SKM-1 treated with dmso at 0.1 percent for 144 hours (cell line): Measurements from ENCODE around the gene VPS4B.
"Not testable (repeated sequence)": the region's sequence is repeated elsewhere in the genome, so short reads cannot be mapped to it uniquely, and the experiment has no call there.

Experiments
- DNase-seq: peaks from one replicate; lab custom pipeline; 2025; ENCODE audit not compliant: unreplicated experiment; lab: John Stamatoyannopoulos, UW

The VPS4B gene

DNA sequence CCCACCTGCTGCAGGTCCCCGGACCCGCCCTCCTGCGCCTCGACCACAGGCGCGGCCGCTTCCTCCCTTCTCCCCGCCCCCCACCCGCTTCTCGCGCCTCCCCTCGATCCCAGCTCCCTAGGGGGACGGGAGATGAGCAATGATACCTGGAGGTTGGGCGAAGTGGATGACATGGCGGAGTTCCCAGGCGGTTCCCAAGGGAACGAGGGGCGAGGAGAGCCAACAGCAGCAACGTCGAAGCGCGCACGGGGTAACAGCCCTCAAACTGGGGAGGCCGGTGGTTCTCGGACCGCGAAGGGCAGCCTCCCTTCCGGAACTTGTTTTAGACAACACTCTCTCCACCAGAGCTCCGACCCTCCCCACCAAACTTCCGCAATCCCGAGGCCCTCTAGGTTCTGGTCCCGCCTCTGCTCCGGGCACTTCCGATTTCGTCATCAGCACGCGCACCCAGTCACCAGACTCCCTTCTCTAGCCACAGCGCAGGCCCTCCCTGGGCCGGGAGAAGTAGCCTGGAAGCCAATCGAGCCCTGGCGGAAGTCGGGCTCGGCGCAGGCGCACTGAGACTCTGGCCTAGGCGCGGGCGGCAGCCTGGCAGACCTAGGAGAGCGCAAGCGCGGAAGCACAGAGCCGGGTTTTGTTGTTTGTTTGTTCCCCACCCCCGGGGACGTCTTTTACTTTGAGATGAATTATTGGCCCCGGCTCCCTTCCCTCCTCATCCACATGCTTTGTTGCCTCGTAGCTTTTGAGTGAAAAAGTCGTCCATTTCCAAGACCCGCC, at the start of gene VPS4B:
Gene VPS4B (minus strand): TSS at position 390 of the 777 bp plus-strand sequence. CDS start 217 bp downstream, at position 173.
- DNase-seq: peak; percentile 98

DNA sequence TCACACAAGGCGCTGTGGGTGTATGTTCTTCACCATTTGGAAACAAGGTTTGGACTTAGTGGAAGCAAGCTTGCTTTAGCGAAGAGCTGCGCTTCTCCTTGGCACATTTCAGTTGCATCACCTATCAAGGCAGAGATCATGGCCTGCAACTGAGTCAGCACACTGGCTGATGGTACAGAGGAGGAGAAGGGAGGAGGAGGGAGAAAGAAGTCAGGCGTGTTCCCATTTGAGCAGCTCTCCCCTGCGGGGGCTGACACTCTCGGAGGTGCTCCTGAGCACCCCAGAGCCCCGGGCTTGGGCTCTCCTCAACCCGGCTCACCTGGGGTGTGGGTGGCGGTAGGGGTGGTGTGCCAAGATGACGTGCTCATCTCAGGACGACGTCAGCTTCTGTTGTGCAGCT, 48.5 kb upstream of the VPS4B start:
- DNase-seq: no peak

DNA sequence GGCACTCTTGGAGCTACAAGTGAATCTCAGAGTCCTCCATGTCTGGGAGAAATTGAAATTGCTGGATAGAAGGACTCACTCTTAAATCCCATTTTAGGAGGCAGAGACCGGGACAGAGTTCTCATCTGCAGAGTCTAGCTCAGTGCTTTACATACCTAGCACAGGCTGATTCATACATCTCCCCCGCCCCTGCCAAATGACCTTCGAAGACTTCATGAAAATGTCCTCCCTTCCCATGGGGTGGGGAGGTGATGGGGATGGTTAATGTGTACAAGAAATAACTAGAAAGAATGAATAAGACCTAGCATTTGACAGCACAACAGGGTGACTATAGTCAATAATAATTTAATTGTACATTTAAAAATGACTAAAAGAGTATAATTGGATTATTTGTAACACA, 46.3 kb upstream of the VPS4B start:
- no peak for DNase-seq

DNA sequence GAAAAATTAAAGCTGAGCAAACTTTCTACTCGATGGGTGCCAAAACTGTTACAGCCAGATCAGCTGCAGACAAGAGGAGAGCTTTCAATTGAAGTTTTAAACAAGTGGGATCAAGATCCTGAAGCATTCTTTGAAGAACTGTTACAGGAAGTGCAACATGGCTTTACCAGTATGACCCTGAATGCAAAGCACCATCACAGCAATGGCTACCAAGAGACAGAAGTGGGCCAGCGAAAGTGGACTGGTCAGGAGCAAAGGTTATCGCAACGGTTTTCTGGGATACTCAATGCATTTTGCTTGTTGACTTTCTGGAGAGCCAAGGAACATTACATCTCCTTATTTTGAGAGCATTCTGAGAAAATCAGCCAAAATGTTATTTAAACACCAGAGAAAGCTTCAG, 45.4 kb upstream of the VPS4B start:
- no peak for DNase-seq

DNA sequence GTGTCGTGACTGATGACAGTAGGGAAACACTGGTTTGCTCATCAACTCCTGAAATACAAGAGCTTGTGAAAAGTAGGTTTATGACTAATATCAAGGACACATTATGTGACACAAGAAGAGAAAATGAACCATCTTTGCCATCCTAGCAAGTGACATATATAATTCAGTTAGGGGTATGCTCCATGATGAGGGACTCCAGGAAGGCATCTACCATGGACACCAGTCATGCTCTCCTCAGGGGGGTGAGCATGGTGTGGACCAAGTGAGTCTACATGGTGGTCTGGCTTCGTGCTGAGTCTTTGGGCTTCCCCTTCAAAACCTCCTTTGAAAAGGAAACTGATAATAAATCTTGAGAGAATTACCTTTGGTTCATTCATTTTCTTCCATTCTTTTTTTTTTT, 42.8 kb upstream of the VPS4B start:
- no peak for DNase-seq

DNA sequence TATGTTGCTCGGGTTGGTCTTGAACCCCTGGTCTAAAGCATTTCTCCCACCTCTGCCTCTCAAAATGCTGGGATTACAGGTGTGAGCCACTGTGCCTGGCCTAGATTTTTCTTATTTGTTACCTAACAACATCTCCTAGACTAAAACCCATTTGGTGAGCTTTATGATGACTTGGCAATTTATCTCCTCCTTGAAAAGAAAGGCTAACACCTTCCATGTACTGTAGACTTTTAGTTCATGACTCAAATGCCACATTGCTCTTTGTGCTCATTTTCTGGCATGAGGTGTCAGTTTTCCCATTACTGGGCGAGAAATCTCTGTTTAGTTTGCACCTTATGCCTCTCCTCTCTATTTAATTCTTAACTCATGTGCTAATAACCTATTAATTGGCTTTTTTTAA, 42.2 kb upstream of the VPS4B start:
- no peak for DNase-seq

DNA sequence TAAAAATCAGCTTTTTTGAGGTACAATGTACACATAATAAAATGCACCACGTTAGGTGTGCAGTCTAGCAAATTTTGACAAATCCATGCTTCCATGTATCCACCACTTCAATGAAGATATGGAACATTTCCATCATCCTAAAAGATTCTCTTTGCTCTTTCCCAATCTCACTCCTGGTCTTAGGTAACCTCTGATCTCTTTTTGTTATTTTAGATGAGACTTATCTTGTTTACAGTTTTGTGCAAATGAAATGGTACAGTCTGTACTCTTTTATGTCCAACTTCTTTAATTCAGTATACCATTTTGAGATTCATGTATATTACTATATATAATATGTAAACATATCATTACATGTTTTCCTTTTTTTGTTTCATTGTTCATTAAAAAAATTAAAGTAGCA, 38.1 kb upstream of the VPS4B start:
- DNase-seq: no peak

DNA sequence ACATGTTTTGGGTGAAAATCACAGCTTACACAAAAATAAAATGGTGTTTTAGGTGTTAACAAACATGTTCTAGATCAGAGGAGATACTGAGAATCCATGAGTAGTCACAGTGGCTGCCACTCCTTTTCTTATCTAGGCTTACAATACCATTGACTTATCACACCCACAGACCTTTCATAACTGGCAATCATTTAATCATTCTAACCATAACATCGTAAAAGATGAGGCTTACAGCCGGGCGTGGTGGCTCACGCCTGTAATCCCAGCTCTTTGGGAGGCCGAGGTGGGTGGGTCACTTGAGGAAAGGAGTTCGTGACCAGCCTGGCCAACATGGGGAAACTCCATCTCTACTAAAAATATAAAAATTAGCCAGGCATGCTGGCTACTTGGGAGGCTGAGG, 35.7 kb upstream of the VPS4B start:
- no peak for DNase-seq

DNA sequence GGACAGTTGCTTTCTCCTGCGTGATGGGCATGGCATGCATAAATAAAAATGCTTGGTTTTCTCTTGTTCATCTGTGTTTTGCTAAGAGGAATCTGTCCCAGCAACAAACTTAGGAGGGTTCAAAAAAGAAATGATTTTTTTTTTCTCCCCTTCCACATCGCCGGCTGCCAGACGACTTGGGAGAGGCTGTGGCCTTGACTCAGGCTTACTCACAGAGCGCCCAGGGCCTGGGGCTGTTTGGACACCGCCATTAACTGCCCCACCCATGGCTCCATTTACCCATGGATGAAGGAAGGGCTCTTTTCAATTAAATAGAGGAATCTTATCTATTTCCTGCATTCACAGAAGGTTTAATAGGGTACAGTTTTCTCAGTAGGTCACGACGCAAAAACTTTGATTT, 32.2 kb upstream of the VPS4B start:
- DNase-seq: no peak

DNA sequence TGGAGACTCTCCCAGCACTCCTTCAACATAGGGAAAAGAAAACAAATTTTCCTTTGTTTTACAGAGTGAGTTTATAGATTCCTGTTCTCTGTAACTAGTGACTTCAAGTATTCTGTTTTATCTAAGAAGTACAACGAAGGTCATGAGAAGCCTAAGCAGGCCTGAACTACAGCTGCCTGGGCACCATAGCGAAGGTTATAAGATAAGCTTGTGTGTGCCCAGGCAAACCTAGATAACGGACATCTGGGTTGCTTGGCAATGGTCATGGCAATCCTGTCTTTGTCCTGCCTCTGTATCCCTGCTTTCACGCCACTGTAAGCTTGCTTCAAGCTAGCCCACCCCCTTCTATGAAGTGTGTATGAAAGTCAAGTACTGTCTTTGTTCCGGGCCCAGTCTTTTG, 30.5 kb upstream of the VPS4B start:
- DNase-seq: not testable (repeated sequence)

DNA sequence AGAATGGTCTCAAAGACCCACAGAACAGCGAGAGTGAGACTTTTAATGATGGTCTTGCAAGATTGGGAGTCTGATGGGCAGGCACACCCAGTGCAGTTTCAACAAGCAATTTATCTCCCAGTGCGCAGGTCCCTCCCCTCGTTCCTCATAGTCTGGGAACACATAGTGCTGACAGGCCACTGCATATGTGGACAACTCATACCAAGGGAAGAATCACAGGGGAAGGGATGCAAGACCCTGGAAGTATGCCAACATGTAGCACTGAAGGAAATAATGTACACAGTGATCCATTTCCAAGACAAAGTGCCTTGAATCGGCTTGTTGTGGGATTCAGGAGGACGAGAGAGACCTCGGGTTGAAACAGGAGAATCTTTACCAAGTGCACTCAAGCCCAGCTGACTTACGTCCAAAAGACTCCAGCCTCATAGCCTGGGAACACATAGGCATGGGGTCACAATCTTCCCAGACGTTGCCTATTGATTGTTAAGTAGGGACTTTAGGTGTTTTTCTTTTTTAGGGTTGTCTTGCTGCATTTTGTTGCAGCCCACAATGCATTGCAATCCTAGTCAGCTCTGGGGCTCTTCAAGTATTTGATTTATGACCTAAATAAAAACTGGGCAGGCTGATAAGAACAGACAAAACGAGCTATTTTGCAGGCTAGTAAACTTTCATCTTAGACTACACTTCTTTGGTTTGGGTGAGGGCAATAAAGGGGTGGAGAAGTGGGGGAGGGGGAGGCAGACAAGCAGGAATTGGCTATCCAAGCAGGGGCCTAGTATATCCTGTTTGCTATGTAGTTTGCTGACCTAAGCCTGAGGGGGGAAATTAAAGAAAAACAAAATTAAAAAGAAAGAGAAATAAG, 29.8 kb upstream of the VPS4B start:
- DNase-seq: no peak

DNA sequence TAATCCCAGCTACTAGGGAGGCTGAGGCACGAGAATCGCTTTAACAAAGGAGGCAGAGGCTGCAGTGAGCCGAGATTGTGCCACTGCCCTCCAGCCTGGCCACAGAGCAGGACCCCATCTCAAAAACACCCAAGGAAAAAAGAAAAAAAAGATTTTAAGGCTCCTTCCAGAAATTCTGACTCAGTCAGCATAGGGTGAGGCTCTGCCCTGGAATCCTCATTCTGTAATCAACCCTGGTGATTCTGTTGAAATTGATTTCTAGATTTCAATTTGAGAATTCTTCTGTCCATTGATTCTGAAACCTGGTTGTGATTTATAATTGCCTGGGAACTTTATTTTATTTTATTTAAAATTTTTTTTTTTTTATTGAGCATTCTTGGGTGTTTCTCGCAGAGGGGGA, 27.1 kb upstream of the VPS4B start:
- no peak for DNase-seq

DNA sequence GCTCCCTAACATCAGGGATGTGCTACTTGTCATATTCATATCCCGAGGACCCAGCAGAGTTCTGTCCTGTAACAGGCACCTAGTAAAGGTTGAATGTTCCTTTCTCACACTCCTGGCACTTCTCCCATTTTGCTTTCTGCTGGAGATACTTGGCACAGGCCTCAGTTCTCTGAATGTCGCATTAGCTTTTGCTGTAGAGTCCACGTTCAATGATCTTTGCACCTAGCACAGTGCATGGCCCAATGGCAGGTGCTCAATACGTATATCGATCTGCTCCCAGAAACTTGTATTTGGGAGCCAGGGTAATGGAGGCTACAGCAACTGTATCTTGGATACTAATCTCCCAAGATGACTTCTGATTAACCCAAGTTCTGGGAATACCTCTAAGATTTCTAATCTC, 24.8 kb upstream of the VPS4B start:
- DNase-seq: no peak

DNA sequence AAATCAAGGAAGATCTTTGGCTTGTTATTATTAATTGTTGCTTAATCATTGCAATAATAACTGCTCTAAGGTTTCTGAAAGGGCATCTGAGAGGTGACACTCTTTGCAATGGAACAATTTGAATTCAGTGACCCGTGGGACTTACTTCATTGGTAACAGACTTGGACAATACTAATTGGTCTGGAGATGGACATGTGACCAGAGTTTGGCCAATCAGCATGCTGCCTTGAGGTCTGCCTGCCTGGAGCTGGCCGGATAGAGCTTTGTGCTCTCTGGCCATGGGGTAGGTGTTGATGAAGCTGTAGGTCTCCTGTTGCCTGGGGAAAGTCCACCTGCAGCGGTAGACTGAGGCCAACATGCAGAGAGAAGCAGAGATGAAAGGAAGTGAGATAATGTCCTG, 24.0 kb upstream of the VPS4B start:
- DNase-seq: no peak

DNA sequence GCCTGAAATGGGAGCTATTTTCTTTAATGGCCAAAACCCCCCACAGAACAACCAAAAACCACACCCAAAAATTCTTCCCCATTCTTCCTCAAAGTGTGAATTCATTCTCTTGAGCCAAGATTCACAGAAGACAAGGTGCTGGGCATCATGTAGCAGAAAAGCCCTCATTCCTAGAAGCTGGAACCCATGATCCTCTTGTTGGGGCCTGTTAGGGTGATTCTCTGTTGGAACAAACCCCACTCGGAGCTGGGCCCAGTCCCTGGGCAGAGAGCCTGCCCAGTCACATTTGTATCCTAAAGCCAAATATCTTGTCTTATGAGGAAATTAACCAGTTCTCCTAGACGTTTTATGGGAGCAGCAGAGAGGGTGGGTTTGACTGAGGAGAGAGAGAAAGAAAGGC, 22.8 kb upstream of the VPS4B start:
- no peak for DNase-seq

DNA sequence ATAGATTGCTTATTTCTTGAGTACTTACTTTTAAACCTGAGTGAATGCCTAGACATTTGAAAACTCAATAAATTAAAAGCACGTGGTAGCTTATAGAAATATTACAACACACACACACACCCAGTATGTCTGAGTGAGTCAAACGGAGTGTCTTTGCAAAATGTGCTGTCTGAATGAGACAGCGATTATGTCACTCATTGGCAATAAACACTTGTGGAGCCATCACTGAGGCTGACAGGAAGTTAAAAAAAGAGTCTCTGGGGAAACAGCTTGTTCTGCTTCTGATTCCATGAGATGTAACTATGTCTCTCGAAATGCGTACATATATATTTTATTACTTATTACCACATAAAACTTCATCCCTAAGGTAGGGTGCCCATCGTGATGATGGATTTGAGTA, 22.3 kb upstream of the VPS4B start:
- peak; percentile 93 for DNase-seq

DNA sequence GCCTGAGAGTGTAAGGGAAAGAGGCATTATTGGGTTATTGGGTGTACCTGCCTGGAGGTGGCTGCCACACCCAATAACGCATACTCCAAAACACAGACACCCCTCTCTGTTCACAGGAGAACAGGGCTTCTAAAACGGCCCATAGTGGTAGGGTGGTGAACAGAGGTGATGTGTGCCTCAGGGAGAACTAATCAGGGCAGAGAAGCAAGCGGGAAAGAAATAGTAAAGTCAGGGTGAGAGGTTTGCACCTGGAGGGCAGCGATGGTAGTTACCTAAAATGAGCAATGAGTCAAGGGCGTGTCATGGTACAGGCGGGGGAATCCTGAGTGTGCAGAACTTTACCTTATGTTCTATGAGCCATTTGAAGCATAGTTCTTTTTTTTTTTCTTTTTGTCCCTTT, 21.6 kb upstream of the VPS4B start:
- no peak for DNase-seq

DNA sequence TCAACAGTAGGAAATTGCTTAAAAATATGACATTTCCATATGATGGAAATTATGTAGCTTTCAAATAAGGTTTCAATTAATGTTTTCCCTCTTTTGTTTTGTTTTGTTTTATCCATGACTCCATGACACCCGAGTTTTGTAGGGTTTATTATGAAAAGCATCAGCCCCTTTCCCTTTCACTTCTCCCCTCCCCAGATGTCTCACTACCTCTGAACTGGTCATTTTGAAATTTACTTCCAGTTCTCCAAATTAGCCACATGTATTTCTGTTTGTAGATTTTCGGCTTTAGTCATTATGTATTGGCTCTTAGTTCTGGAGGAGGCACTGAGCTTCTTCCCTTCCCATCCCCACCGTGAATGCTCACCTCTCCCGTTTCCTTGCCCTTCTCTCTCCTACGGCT, 18.6 kb upstream of the VPS4B start:
- DNase-seq: peak; percentile 53

DNA sequence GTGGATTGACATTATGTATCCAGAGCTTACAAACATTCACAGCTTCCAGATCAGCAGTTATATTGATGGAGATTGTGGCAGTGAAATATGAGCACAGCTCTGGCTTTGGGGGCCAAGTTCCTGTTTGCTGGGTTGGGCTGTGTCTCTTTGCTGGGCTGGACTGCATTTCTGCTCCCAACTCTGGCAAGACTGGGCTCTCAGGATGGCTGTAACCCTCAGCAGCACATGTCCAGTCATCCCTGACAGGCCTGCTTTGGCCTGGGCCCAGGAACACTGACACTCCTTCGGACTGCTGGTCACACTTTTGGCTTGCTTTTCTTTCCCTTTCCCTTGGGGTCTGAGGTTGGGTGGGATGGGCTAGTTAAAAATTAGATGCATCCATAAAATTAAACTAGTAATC, 17.9 kb upstream of the VPS4B start:
- no peak for DNase-seq

DNA sequence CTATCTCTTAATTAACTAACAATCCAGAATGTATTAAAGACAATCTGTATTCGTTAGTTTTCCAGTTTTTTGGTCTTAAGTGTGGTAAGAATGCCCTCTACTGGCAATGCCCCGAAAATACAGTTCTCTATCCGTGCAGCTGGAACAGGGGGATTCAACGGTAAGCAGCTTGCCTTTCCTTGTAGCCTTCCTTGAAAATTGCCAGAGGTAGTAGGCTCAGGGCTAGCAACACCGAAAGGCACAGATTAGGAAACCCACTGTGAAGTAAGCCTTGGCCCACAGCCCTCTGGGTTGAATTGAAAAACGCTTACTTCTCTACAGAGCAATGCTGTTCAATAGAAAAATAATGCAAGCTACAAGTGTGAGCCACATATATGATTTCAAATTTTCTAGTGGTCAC, 17.1 kb upstream of the VPS4B start:
- peak; percentile 51 for DNase-seq

DNA sequence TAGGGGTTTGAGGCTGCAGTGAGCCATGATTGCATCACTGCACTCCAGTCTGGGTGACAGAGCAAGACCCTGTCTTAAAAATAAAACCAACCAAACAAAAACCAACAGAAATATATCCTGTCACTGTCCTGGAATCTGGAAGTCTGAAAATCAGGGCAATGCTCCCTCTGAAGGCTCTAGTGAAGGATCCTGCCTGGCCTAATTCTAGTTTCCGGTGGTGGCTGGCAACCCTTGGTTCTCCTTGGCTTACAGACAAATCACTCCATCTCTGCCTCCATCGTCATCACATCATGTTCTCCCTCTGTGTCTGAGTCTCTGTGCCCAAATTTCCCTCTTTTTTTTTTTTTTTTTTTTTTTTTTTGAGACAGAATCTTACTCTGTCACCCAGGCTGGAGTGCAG, 15.9 kb upstream of the VPS4B start:
- no peak for DNase-seq

DNA sequence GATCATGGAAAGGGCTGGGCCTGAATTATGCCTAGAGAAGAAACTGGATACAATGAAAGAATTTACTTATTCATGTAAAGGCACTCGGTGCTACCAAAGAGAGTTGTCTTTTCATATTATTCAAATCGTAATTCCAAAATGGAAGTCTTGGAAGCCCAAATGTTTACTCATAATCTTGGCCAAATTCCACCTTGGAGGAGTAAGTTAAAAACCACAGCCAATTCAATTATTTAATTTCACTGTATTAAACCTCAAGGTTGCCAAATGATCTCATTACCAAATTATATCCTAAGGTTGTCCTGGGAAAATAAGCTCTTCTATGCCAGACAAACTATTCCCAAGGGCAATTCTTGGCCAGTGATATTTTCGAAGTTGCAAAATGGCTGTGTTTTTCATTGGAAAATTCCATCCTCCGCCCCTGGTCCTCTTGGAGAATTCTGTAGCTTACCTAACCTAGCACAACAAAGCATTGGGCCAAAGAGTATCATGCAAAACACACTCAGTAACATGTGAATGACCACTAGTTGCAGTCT, 11.1 kb upstream of the VPS4B start:
- no peak for DNase-seq
